ENCODE data around the gene STING1. TPM values are rescaled to one million over a fixed set of nuclear protein-coding genes. Genes with fewer than 3 reads are reported as not detected.

The STING1 gene
- total and polyA plus RNA-seq, 2 donors (not counting 1 experiment from before 2014, with no cell fraction given), result 1.1 to 2.8 TPM

DNA sequence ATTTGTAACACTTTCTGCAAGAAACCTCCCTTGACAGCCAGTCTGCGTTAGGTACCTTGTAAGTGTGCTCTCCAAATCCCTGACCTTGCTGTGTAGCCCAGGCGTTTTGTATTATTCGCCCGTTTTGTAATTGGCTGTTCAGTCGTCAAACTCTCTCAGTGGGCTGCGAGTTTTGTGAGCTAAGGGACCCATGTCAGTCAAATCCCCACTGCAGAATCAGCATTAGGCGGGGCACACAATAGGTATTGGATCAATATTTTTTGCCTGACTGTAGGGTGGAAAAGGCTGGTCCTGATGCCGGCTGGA, 43.9 kb downstream of the STING1 start:
- H2AFZ ChIP-seq (ENCODE audit: insufficient read depth, low read depth, low read length, poor library complexity, severe bottlenecking), result peak overlapping the region; percentile 81
- ChIA-PET POLR2A (interaction anchor here (0.7 to 1.4 kb wide), 6 partner anchors 31 to 309 kb away, joined by 3 to 8 read pairs (median 4); partner anchors contain the start of genes PAIP2 and SPATA24), CTCF (interaction anchor here (0.6 to 2.1 kb wide), 10 partner anchors 9 to 1085 kb away, joined by 3 to 5 read pairs (median 4); partner anchors contain the start of gene PAIP2)
- DNase-seq, result no peak
- 52% methylated on average over 6 of the region's 8 CpGs for WGBS (ENCODE audit: insufficient coverage)
- H3K9me3 ChIP-seq (ENCODE audit: control extremely low read depth in 1 of 3, control insufficient read depth in 2 of 3, insufficient read depth in 1 of 3, low read length in 2 of 3), result no peaks in the 10 kb centered on the region
- H3K4me1 ChIP-seq (ENCODE audit: control insufficient read depth in 2 of 2, insufficient read depth in 2 of 2, low read length in 2 of 2), result peaks cover 11 to 12% of the 10 kb centered on the region in 2 donors
- no peaks in the 10 kb centered on the region for H3K36me3 ChIP-seq (replicated peaks in 1 of 2; ENCODE audit: control extremely low read depth in 1 of 2, control insufficient read depth in 1 of 2, extremely low read depth in 1 of 2, insufficient read depth in 2 of 2, low read length in 1 of 2)
- peaks cover 15% of the 10 kb centered on the region for H3K4me1 Mint-ChIP-seq
- peak overlapping the region; percentile 97 for H3K4me3 Mint-ChIP-seq
- peak overlapping the region; percentile 42 to 100 for H3K27ac ChIP-seq (ENCODE audit: low read length in 2 of 2)
- intact Hi-C loops (cut with micrococcal nuclease), result loop anchor here (1.0 to 5.0 kb wide), 7 partner anchors 16 to 1226 kb away; partner anchors contain the start of genes CDC23, MATR3, SPATA24 and UBE2D2
- H3K9ac ChIP-seq (ENCODE audit: low read length), result peak overlapping the region; percentile 100
- H3K4me3 ChIP-seq (ENCODE audit: control extremely low read depth in 1 of 5, extremely low read depth in 1 of 5, insufficient read depth in 1 of 5, low read depth in 2 of 5, low read length in 4 of 5), result peak overlapping the region in 4 of 5 experiments; percentile 88 to 97 (median 92)
- peaks cover 8% of the 10 kb centered on the region for H3K79me2 ChIP-seq (ENCODE audit: control insufficient read depth, insufficient read depth, low read length)
- peaks cover 3% of the 10 kb centered on the region for H3K27me3 Mint-ChIP-seq
- no peaks in the 10 kb centered on the region for H3K27me3 ChIP-seq (replicated peaks in 1 of 4; ENCODE audit: control extremely low read depth in 1 of 4, control insufficient read depth in 3 of 4, insufficient read depth in 4 of 4, low read length in 3 of 4)
- H3K9me3 Mint-ChIP-seq (ENCODE audit: insufficient read depth), result no peaks in the 10 kb centered on the region
- peaks cover 4% of the 10 kb centered on the region for H4K20me1 ChIP-seq (ENCODE audit: control insufficient read depth, insufficient read depth, low read length, poor library complexity, severe bottlenecking)
- peak overlapping the region; percentile 90 for H3K4me2 ChIP-seq (replicated peaks; ENCODE audit: low read depth, low read length, poor library complexity, severe bottlenecking)
- H3K27ac Mint-ChIP-seq, result peak overlapping the region; percentile 99
- no peak for ATAC-seq (ENCODE audit: low read depth)
- no peak for TF ChIP-seq EZH2 (IDR thresholded peaks at IDR 0.05; ENCODE audit: borderline replicate concordance, insufficient read depth, low read depth, low read length, poor library complexity, severe bottlenecking)
- TF ChIP-seq, protein P1, sequence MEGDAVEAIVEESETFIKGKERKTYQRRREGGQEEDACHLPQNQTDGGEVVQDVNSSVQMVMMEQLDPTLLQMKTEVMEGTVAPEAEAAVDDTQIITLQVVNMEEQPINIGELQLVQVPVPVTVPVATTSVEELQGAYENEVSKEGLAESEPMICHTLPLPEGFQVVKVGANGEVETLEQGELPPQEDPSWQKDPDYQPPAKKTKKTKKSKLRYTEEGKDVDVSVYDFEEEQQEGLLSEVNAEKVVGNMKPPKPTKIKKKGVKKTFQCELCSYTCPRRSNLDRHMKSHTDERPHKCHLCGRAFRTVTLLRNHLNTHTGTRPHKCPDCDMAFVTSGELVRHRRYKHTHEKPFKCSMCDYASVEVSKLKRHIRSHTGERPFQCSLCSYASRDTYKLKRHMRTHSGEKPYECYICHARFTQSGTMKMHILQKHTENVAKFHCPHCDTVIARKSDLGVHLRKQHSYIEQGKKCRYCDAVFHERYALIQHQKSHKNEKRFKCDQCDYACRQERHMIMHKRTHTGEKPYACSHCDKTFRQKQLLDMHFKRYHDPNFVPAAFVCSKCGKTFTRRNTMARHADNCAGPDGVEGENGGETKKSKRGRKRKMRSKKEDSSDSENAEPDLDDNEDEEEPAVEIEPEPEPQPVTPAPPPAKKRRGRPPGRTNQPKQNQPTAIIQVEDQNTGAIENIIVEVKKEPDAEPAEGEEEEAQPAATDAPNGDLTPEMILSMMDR (IDR thresholded peaks at IDR 0.05), result no peak

GRCh38 chr5:139435676-139436075, 46.9 kb downstream of the STING1 start:
- TF ChIP-seq EZH2 (IDR thresholded peaks at IDR 0.05; ENCODE audit: borderline replicate concordance, insufficient read depth, low read depth, low read length, poor library complexity, severe bottlenecking), result no peak
- TF ChIP-seq, protein P1 (IDR thresholded peaks at IDR 0.05), result no peak
- no CpG with 5 or more reads among the region's 3 CpGs for WGBS (ENCODE audit: insufficient coverage)
- Mint-ChIP-seq H3K4me1 (peaks cover 14% of the 10 kb centered on the region), H3K9me3 (ENCODE audit: insufficient read depth) (no peaks in the 10 kb centered on the region), H3K4me3 (no peak overlapping the region), H3K27me3 (no peaks in the 10 kb centered on the region), H3K27ac (no peak overlapping the region)
- intact Hi-C loops (cut with micrococcal nuclease), result loop anchor here (5.0 kb wide), 1 partner anchor 82 kb away; no protein-coding TSS in a partner anchor
- POLR2A ChIA-PET, result interaction anchor here (0.8 kb wide), 1 partner anchor 209 kb away, joined by 3 read pairs; no protein-coding TSS in a partner anchor
- Histone ChIP-seq H2AFZ (ENCODE audit: insufficient read depth, low read depth, low read length, poor library complexity, severe bottlenecking) (no peak overlapping the region), H3K4me3 (ENCODE audit: control extremely low read depth in 1 of 5, extremely low read depth in 1 of 5, insufficient read depth in 1 of 5, low read depth in 2 of 5, low read length in 4 of 5) (no peak overlapping the region), H3K4me1 (ENCODE audit: control insufficient read depth in 2 of 2, insufficient read depth in 2 of 2, low read length in 2 of 2) (peaks cover 11 to 12% of the 10 kb centered on the region in 2 donors), H3K9me3 (ENCODE audit: control extremely low read depth in 1 of 3, control insufficient read depth in 2 of 3, insufficient read depth in 1 of 3, low read length in 2 of 3) (no peaks in the 10 kb centered on the region), H4K20me1 (ENCODE audit: control insufficient read depth, insufficient read depth, low read length, poor library complexity, severe bottlenecking) (peaks cover 4% of the 10 kb centered on the region), H3K36me3 (replicated peaks in 1 of 2; ENCODE audit: control extremely low read depth in 1 of 2, control insufficient read depth in 1 of 2, extremely low read depth in 1 of 2, insufficient read depth in 2 of 2, low read length in 1 of 2) (no peaks in the 10 kb centered on the region), H3K27ac (ENCODE audit: low read length in 2 of 2) (no peak overlapping the region), H3K9ac (ENCODE audit: low read length) (no peak overlapping the region), H3K4me2 (replicated peaks; ENCODE audit: low read depth, low read length, poor library complexity, severe bottlenecking) (no peak overlapping the region), H3K27me3 (replicated peaks in 1 of 4; ENCODE audit: control extremely low read depth in 1 of 4, control insufficient read depth in 3 of 4, insufficient read depth in 4 of 4, low read length in 3 of 4) (no peaks in the 10 kb centered on the region), H3K79me2 (ENCODE audit: control insufficient read depth, insufficient read depth, low read length) (peaks cover 8% of the 10 kb centered on the region)
- DNase-seq (no peak), ATAC-seq (ENCODE audit: low read depth) (no peak)
- CTCF ChIA-PET, result interaction anchor here (1.4 to 2.0 kb wide), 2 partner anchors 8 to 13 kb away, joined by 4 to 7 read pairs; no protein-coding TSS in a partner anchor

Measured in B cell (primary cell).